Neural cell (in vitro differentiated cells): ENCODE data around the gene ZFPL1. TPM values are rescaled to one million over a fixed set of nuclear protein-coding genes. Genes with fewer than 3 reads are reported as not detected.

Source experiments
- H2AFZ ChIP-seq: fragments of 200-600, 300-800 bp; sonication (generic), shearing (Covaris generic); 2 replicates; pipeline ENCODE4 v1.6.0; 2014; ENCODE audit warnings: low read depth, mild to moderate bottlenecking, antibody characterized with exemption, low read length, moderate library complexity
- H3F3A ChIP-seq: fragments of 200-600 bp; shearing (Covaris generic); 2 replicates; pipeline ENCODE4 v1.6.1; 2016; ENCODE audit warnings: mild to moderate bottlenecking, moderate library complexity, mixed read lengths, antibody characterized with exemption, low read length; ENCODE audit not compliant: insufficient read depth, poor library complexity, severe bottlenecking
- H3K27ac ChIP-seq: fragments of 200-600, 300-800 bp; sonication (generic), shearing (Covaris generic); 2 replicates; pipeline ENCODE4 v1.5.1; 2014; ENCODE audit warnings: mild to moderate bottlenecking, low read length, moderate library complexity
- H3K27me3 ChIP-seq: fragments of 300-800, 200-600 bp; sonication (generic), shearing (Covaris generic); 2 replicates; pipeline ENCODE4 v1.6.0; 2014; ENCODE audit warnings: mild to moderate bottlenecking, low read depth, low read length, moderate library complexity; ENCODE audit not compliant: insufficient read depth
- H3K36me3 ChIP-seq: fragments of 300-800, 200-600 bp; sonication (generic), shearing (Covaris generic); 2 replicates; pipeline ENCODE4 v1.5.1; 2014; ENCODE audit warnings: mild to moderate bottlenecking, antibody characterized with exemption, low read length, moderate library complexity; ENCODE audit not compliant: insufficient read depth
- H3K4me2 ChIP-seq: fragments of 300-800, 200-600 bp; sonication (generic), shearing (Covaris generic); 2 replicates; pipeline ENCODE4 v1.6.0; 2014; ENCODE audit warnings: mild to moderate bottlenecking, low read length
- H3K4me3 ChIP-seq: fragments of 300-800, 200-600 bp; sonication (generic), shearing (Covaris generic); 2 replicates; pipeline ENCODE4 v1.5.1; 2014; ENCODE audit warnings: mild to moderate bottlenecking, low read length, moderate library complexity
- H3K79me2 ChIP-seq: fragments of 200-600 bp; shearing (Covaris generic); replicated peaks from 2 replicates; pipeline ENCODE4 v1.6.0; 2014; ENCODE audit warnings: mild to moderate bottlenecking, low read length, moderate library complexity; ENCODE audit not compliant: insufficient read depth
- H3K9ac ChIP-seq: fragments of 300-800, 200-600 bp; sonication (generic), shearing (Covaris generic); 2 replicates; pipeline ENCODE4 v1.6.1; 2016; ENCODE audit warnings: mild to moderate bottlenecking, low read length, mixed read lengths
- H3K9me2 ChIP-seq: fragments of 200-600 bp; shearing (Covaris generic); 2 replicates; pipeline ENCODE4 v1.6.1; 2016; ENCODE audit warnings: mild to moderate bottlenecking, low read length, mixed read lengths; ENCODE audit not compliant: insufficient read depth
- H3K9me3 ChIP-seq: fragments of 200-600, 300-800 bp; sonication (generic), shearing (Covaris generic); 2 replicates; pipeline ENCODE4 v1.6.1; 2016; ENCODE audit warnings: mild to moderate bottlenecking, mixed run types, low read length, moderate library complexity, mixed read lengths
- H4K20me1 ChIP-seq: fragments of 200-600 bp; shearing (Covaris generic); 2 replicates; pipeline ENCODE4 v1.6.1; 2016; ENCODE audit warnings: mild to moderate bottlenecking, mixed run types; ENCODE audit not compliant: insufficient read depth
- EP300 ChIP-seq: fragments of 450-650 bp; conservative IDR thresholded peaks from 2 replicates; pipeline ENCODE4 v1.6.1; 2014; ENCODE audit warnings: antibody characterized with exemption, mild to moderate bottlenecking, moderate library complexity; ENCODE audit not compliant: poor library complexity, severe bottlenecking
- EZH2 ChIP-seq: fragments of 200-600, 300-800 bp; shearing (Covaris generic), sonication (generic); IDR thresholded peaks from 2 replicates; pipeline ENCODE4 v1.6.1; 2014; ENCODE audit warnings: antibody characterized with exemption, low read length, borderline replicate concordance, mild to moderate bottlenecking; ENCODE audit not compliant: insufficient read depth, poor library complexity, severe bottlenecking
- MXI1 ChIP-seq: fragments of 450-650 bp; conservative IDR thresholded peaks from 2 replicates; pipeline ENCODE4 v1.6.1; 2014; ENCODE audit warnings: antibody characterized with exemption, mild to moderate bottlenecking; ENCODE audit not compliant: poor library complexity, severe bottlenecking
- POLR2AphosphoS5 ChIP-seq: IDR thresholded peaks from 2 replicates; pipeline ENCODE4 v1.6.1; 2012
- RAD21 ChIP-seq: fragments of 450-650 bp; conservative IDR thresholded peaks from 2 replicates; pipeline ENCODE4 v1.6.1; 2014; ENCODE audit warnings: antibody characterized with exemption, mild to moderate bottlenecking, moderate library complexity
- SMC3 ChIP-seq: fragments of 450-650 bp; conservative IDR thresholded peaks from 2 replicates; pipeline ENCODE4 v1.6.1; 2014; ENCODE audit warnings: antibody characterized with exemption, mild to moderate bottlenecking, moderate library complexity; ENCODE audit not compliant: poor library complexity
- TAF1 ChIP-seq: IDR thresholded peaks from 2 replicates; pipeline ENCODE4 v1.6.1; 2012; ENCODE audit warnings: low read depth
- polyA plus RNA-seq: library from polyadenylated mRNA; depleted of rRNA; stranded (reverse); fragments of >200 nt; gene quantifications from 2 replicates; pipeline ENCODE4 v1.2.3, GENCODE V29; 2014
- TF ChIP-seq, protein P1 (sequence below): IDR thresholded peaks from 2 replicates; pipeline ENCODE4 v1.6.1; 2012; ENCODE audit warnings: borderline replicate concordance
- TF ChIP-seq, protein P2 (sequence below): fragments of 450-650 bp; IDR thresholded peaks from 2 replicates; pipeline ENCODE4 v1.5.1; 2014; ENCODE audit warnings: antibody characterized with exemption, mild to moderate bottlenecking, moderate library complexity; ENCODE audit not compliant: poor library complexity, severe bottlenecking

Gene ZFPL1
- polyA plus RNA-seq, 1 donor from 2014 or later: 42.0 TPM

DNA sequence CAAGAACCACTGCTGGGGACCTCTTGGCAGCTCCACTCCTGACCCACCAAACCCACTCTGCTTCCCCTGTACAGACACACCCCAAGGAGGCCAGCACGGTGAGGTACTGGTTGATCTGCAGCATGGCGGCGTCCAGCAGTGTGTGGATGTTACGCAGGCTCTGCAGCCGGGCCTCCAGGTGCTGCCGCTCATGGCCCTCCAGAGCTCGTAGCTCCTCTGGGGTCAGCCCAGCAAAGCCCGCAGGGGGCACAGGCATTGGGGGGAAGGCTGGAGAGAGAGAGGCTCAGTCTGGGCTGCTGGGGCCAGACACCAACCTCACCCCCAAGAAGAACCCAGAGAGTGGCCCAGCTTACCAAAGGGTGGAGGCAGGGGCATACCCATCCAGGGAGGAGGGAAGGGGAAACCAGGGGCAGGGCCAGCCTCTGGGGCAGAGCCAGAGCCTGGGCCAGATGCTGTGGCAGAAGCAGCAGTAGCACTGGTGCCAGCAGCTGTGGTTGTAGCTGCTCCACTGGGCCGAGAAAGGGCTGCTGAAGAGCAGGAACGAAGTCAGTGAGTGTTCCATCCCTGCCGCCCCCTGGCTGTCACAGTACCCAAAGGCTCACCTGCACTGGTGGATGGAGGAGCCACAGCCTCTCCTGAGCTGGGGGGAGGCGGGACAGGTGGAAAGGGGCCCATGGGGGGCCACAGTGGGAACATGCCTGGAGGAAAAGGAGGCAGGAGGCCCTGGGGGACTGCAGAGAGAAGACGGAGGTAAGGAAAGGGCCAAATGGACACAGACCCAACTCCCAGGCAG, 45.8 kb downstream of the ZFPL1 start:
- H3K4me2 ChIP-seq: no peak overlapping the region
- no peak overlapping the region for H3K4me3 ChIP-seq
- H3K36me3 ChIP-seq: no peaks in the 10 kb centered on the region
- no peaks in the 10 kb centered on the region for H4K20me1 ChIP-seq
- no peaks in the 10 kb centered on the region for H3K27me3 ChIP-seq
- H3K9ac ChIP-seq: no peak overlapping the region
- H3K9me3 ChIP-seq: no peaks in the 10 kb centered on the region
- no peaks in the 10 kb centered on the region for H3K9me2 ChIP-seq
- H3K79me2 ChIP-seq: peaks cover 16% of the 10 kb centered on the region
- H3F3A ChIP-seq: no peaks in the 10 kb centered on the region
- H2AFZ ChIP-seq: no peak overlapping the region
- H3K27ac ChIP-seq: no peak overlapping the region
- no peak for TF ChIP-seq RAD21
- no peak for TF ChIP-seq SMC3
- TF ChIP-seq, protein P1, sequence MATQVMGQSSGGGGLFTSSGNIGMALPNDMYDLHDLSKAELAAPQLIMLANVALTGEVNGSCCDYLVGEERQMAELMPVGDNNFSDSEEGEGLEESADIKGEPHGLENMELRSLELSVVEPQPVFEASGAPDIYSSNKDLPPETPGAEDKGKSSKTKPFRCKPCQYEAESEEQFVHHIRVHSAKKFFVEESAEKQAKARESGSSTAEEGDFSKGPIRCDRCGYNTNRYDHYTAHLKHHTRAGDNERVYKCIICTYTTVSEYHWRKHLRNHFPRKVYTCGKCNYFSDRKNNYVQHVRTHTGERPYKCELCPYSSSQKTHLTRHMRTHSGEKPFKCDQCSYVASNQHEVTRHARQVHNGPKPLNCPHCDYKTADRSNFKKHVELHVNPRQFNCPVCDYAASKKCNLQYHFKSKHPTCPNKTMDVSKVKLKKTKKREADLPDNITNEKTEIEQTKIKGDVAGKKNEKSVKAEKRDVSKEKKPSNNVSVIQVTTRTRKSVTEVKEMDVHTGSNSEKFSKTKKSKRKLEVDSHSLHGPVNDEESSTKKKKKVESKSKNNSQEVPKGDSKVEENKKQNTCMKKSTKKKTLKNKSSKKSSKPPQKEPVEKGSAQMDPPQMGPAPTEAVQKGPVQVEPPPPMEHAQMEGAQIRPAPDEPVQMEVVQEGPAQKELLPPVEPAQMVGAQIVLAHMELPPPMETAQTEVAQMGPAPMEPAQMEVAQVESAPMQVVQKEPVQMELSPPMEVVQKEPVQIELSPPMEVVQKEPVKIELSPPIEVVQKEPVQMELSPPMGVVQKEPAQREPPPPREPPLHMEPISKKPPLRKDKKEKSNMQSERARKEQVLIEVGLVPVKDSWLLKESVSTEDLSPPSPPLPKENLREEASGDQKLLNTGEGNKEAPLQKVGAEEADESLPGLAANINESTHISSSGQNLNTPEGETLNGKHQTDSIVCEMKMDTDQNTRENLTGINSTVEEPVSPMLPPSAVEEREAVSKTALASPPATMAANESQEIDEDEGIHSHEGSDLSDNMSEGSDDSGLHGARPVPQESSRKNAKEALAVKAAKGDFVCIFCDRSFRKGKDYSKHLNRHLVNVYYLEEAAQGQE: no peak
- TF ChIP-seq, protein P2, sequence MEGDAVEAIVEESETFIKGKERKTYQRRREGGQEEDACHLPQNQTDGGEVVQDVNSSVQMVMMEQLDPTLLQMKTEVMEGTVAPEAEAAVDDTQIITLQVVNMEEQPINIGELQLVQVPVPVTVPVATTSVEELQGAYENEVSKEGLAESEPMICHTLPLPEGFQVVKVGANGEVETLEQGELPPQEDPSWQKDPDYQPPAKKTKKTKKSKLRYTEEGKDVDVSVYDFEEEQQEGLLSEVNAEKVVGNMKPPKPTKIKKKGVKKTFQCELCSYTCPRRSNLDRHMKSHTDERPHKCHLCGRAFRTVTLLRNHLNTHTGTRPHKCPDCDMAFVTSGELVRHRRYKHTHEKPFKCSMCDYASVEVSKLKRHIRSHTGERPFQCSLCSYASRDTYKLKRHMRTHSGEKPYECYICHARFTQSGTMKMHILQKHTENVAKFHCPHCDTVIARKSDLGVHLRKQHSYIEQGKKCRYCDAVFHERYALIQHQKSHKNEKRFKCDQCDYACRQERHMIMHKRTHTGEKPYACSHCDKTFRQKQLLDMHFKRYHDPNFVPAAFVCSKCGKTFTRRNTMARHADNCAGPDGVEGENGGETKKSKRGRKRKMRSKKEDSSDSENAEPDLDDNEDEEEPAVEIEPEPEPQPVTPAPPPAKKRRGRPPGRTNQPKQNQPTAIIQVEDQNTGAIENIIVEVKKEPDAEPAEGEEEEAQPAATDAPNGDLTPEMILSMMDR: no peak
- TF ChIP-seq TAF1: no peak

DNA sequence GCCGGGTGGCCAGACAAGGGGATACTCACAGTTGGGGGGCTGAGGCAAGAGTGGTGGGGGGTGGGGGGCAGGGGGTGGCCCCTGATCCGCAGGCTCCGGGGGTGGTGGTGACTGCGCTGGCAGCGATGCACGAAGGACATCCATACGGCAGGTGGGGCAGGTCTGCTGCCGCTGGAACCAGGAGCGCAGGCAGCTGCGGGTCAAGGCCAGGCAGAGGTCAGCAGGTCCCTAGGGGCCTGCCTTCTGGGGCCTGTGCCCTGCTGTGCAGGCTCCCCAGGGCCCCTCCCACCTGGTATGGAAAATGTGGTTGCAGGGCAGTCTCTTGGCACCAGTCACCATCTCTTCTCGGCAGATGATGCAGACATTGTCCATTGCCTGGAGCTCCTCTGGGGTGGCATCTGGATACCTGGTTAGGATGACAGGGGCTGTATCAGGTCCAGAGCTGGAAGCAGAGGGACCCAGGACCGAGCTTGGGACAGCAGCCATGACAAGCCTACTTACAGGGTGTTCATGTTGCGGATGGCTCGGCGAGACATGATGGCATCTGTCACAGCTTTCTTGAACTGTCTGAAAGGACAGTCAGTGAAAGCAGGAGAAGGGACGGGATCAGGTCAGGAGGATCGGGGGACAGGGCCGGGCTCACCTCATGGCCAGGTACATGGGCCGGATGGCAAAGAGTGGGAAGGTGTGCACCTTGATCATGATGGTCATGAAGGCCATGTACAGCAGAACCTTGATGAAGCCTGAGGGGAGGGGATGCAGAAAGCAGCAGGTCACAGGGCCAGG, 46.8 kb downstream of the ZFPL1 start:
- no peak for TF ChIP-seq EZH2
- no peak for TF ChIP-seq SMC3
- TF ChIP-seq EP300: no peak
- TF ChIP-seq POLR2AphosphoS5: no peak
- TF ChIP-seq, protein P1: no peak
- TF ChIP-seq TAF1: no peak
- TF ChIP-seq, protein P2: no peak
- TF ChIP-seq MXI1: no peak
- H3K9ac ChIP-seq: no peak overlapping the region
- H3K27me3 ChIP-seq: no peaks in the 10 kb centered on the region
- H3K9me2 ChIP-seq: no peaks in the 10 kb centered on the region
- no peaks in the 10 kb centered on the region for H4K20me1 ChIP-seq
- peaks cover 16% of the 10 kb centered on the region for H3K79me2 ChIP-seq
- H3F3A ChIP-seq: peaks cover 1% of the 10 kb centered on the region
- H3K36me3 ChIP-seq: no peaks in the 10 kb centered on the region
- no peaks in the 10 kb centered on the region for H3K9me3 ChIP-seq
- H3K4me3 ChIP-seq: no peak overlapping the region
- no peak overlapping the region for H2AFZ ChIP-seq
- no peak overlapping the region for H3K27ac ChIP-seq
- no peak overlapping the region for H3K4me2 ChIP-seq
